ENCODE measurements around the gene C1QTNF1. TPM values are rescaled to one million over a fixed set of nuclear protein-coding genes. Genes with fewer than 3 reads are reported as not detected.

C1QTNF1 gene
- total and polyA plus RNA-seq, 2 donors (not counting 1 experiment from before 2014, with no cell fraction given) = not detected

- 72% methylated on average over 31 of the region's 32 CpGs for WGBS (ENCODE audit: insufficient coverage)
- ChIA-PET CTCF (interaction anchor here (1.2 to 10.5 kb wide), 3 partner anchors 16 to 310 kb away, joined by 3 to 370 read pairs (median 29); partner anchors contain the start of gene ENGASE), POLR2A (no interaction called here)
- no peaks in the 10 kb centered on the region for H3K9me3 Mint-ChIP-seq (ENCODE audit: insufficient read depth)
- Histone ChIP-seq H3K9ac (ENCODE audit: low read length) (no peak overlapping the region), H4K20me1 (ENCODE audit: control insufficient read depth, insufficient read depth, low read length, poor library complexity, severe bottlenecking) (peaks cover 11% of the 10 kb centered on the region), H3K4me2 (replicated peaks; ENCODE audit: low read depth, low read length, poor library complexity, severe bottlenecking) (no peak overlapping the region), H3K9me3 (ENCODE audit: control extremely low read depth in 1 of 3, control insufficient read depth in 2 of 3, insufficient read depth in 1 of 3, low read length in 2 of 3) (no peaks in the 10 kb centered on the region), H3K4me3 (ENCODE audit: control extremely low read depth in 1 of 5, extremely low read depth in 1 of 5, insufficient read depth in 1 of 5, low read depth in 2 of 5, low read length in 4 of 5) (no peak overlapping the region), H3K4me1 (ENCODE audit: control insufficient read depth in 2 of 2, insufficient read depth in 2 of 2, low read length in 2 of 2) (no peaks in the 10 kb centered on the region), H3K27me3 (replicated peaks in 1 of 4; ENCODE audit: control extremely low read depth in 1 of 4, control insufficient read depth in 3 of 4, insufficient read depth in 4 of 4, low read length in 3 of 4) (peaks cover 0 to 12% (median 0%) of the 10 kb centered on the region in 4 experiments), H3K27ac (ENCODE audit: low read length in 2 of 2) (no peak overlapping the region), H2AFZ (ENCODE audit: insufficient read depth, low read depth, low read length, poor library complexity, severe bottlenecking) (no peak overlapping the region), H3K36me3 (replicated peaks in 1 of 2; ENCODE audit: control extremely low read depth in 1 of 2, control insufficient read depth in 1 of 2, extremely low read depth in 1 of 2, insufficient read depth in 2 of 2, low read length in 1 of 2) (peaks cover 0 to 15% of the 10 kb centered on the region in 2 experiments), H3K79me2 (ENCODE audit: control insufficient read depth, insufficient read depth, low read length) (no peaks in the 10 kb centered on the region)
- intact Hi-C loops (cut with micrococcal nuclease) = no loop called here
- no peak overlapping the region for H3K4me3 Mint-ChIP-seq
- H3K4me1 Mint-ChIP-seq = no peaks in the 10 kb centered on the region
- TF ChIP-seq CTCF (IDR thresholded peaks at IDR 0.05) = no peak
- TF ChIP-seq EZH2 (IDR thresholded peaks at IDR 0.05; ENCODE audit: borderline replicate concordance, insufficient read depth, low read depth, low read length, poor library complexity, severe bottlenecking) = no peak
- ATAC-seq (ENCODE audit: low read depth) (no peak), DNase-seq (no peak)
- H3K27ac Mint-ChIP-seq = no peak overlapping the region
- peaks cover 6% of the 10 kb centered on the region for H3K27me3 Mint-ChIP-seq
These were observed 66.7 kb downstream of the C1QTNF1 start for GRCh38 chr17:79090443-79091225.

- POLR2A ChIA-PET = no interaction called here
- 92% methylated on average over 10 of the region's 10 CpGs for WGBS (ENCODE audit: insufficient coverage)
- Histone ChIP-seq H4K20me1 (ENCODE audit: control insufficient read depth, insufficient read depth, low read length, poor library complexity, severe bottlenecking) (peaks cover 11% of the 10 kb centered on the region), H3K4me1 (ENCODE audit: control insufficient read depth in 2 of 2, insufficient read depth in 2 of 2, low read length in 2 of 2) (no peaks in the 10 kb centered on the region), H3K9me3 (ENCODE audit: control extremely low read depth in 1 of 3, control insufficient read depth in 2 of 3, insufficient read depth in 1 of 3, low read length in 2 of 3) (no peaks in the 10 kb centered on the region), H3K4me3 (ENCODE audit: control extremely low read depth in 1 of 5, extremely low read depth in 1 of 5, insufficient read depth in 1 of 5, low read depth in 2 of 5, low read length in 4 of 5) (no peak overlapping the region), H3K4me2 (replicated peaks; ENCODE audit: low read depth, low read length, poor library complexity, severe bottlenecking) (no peak overlapping the region), H3K27me3 (replicated peaks in 1 of 4; ENCODE audit: control extremely low read depth in 1 of 4, control insufficient read depth in 3 of 4, insufficient read depth in 4 of 4, low read length in 3 of 4) (peaks cover 0 to 17% (median 3%) of the 10 kb centered on the region in 4 experiments), H3K79me2 (ENCODE audit: control insufficient read depth, insufficient read depth, low read length) (no peaks in the 10 kb centered on the region), H3K9ac (ENCODE audit: low read length) (no peak overlapping the region), H3K36me3 (replicated peaks in 1 of 2; ENCODE audit: control extremely low read depth in 1 of 2, control insufficient read depth in 1 of 2, extremely low read depth in 1 of 2, insufficient read depth in 2 of 2, low read length in 1 of 2) (peaks cover 0 to 11% of the 10 kb centered on the region in 2 experiments), H2AFZ (ENCODE audit: insufficient read depth, low read depth, low read length, poor library complexity, severe bottlenecking) (no peak overlapping the region), H3K27ac (ENCODE audit: low read length in 2 of 2) (no peak overlapping the region)
- Mint-ChIP-seq H3K27me3 (peaks cover 10% of the 10 kb centered on the region), H3K4me3 (no peak overlapping the region), H3K27ac (no peak overlapping the region), H3K4me1 (no peaks in the 10 kb centered on the region), H3K9me3 (ENCODE audit: insufficient read depth) (no peaks in the 10 kb centered on the region)
- intact Hi-C loops (cut with micrococcal nuclease) = no loop called here
- no peak for TF ChIP-seq CTCF (IDR thresholded peaks at IDR 0.05)
- no peak for TF ChIP-seq EZH2 (IDR thresholded peaks at IDR 0.05; ENCODE audit: borderline replicate concordance, insufficient read depth, low read depth, low read length, poor library complexity, severe bottlenecking)
- DNase-seq (no peak), ATAC-seq (ENCODE audit: low read depth) (no peak)
- CTCF ChIA-PET = interaction anchor here (1.2 kb wide), 1 partner anchor 17 kb away, joined by 3 read pairs; the partner anchor contains the start of gene ENGASE
These were observed 67.3 kb downstream of the C1QTNF1 start for GRCh38 chr17:79091226-79091670.

All from B cell (primary cell).